ENCODE data around the gene MOSPD3. TPM values are rescaled to one million over a fixed set of nuclear protein-coding genes. Genes with fewer than 3 reads are reported as not detected.

Gene MOSPD3
- total RNA-seq, 2 donors from 2014 or later, result 16.4 to 16.5 TPM

GRCh38 chr7:100580466-100581283 lies 31.7 kb upstream of the MOSPD3 start:
- Mint-ChIP-seq H3K4me1 (peaks cover 22% of the 10 kb centered on the region), H3K4me3 (no peak overlapping the region), H3K36me3 (ENCODE audit: low read depth) (peaks cover 6% of the 10 kb centered on the region), H3K27me3 (no peaks in the 10 kb centered on the region), H3K27ac (no peak overlapping the region)
- no peaks in the 10 kb centered on the region for H3K9me3 ChIP-seq (ENCODE audit: control insufficient read depth, low read length, poor library complexity, severe bottlenecking)
- DNase-seq (no peak), ATAC-seq (no peak)

- Mint-ChIP-seq H3K27ac (peak overlapping the region; percentile 98), H3K36me3 (ENCODE audit: low read depth) (peaks cover 6% of the 10 kb centered on the region), H3K4me1 (peaks cover 25% of the 10 kb centered on the region), H3K27me3 (no peaks in the 10 kb centered on the region), H3K4me3 (peak overlapping the region; percentile 99)
- no peaks in the 10 kb centered on the region for H3K9me3 ChIP-seq (ENCODE audit: control insufficient read depth, low read length, poor library complexity, severe bottlenecking)
- DNase-seq, result no peak
- no peak for ATAC-seq
Observed at GRCh38 chr7:100582041-100582579, 30.2 kb upstream of the MOSPD3 start.

- no peaks in the 10 kb centered on the region for H3K27me3 Mint-ChIP-seq
- no peaks in the 10 kb centered on the region for H3K9me3 ChIP-seq (ENCODE audit: control insufficient read depth, low read length, poor library complexity, severe bottlenecking)
- H3K4me1 Mint-ChIP-seq, result peaks cover 25% of the 10 kb centered on the region
- DNase-seq (no peak), ATAC-seq (no peak)
- H3K36me3 Mint-ChIP-seq (ENCODE audit: low read depth), result peaks cover 6% of the 10 kb centered on the region
- H3K4me3 Mint-ChIP-seq, result peak overlapping the region; percentile 99
- H3K27ac Mint-ChIP-seq, result peak overlapping the region; percentile 98
Observed at GRCh38 chr7:100582650-100583049, 29.7 kb upstream of the MOSPD3 start.

GRCh38 chr7:100583132-100584053 lies 28.9 kb upstream of the MOSPD3 start:
- H3K9me3 ChIP-seq (ENCODE audit: control insufficient read depth, low read length, poor library complexity, severe bottlenecking), result no peaks in the 10 kb centered on the region
- Mint-ChIP-seq H3K4me3 (peak overlapping the region; percentile 99), H3K4me1 (peaks cover 25% of the 10 kb centered on the region), H3K36me3 (ENCODE audit: low read depth) (peaks cover 6% of the 10 kb centered on the region), H3K27me3 (no peaks in the 10 kb centered on the region), H3K27ac (peak overlapping the region; percentile 98)
- peak in 2 of 3 donors; percentile 28 to 41 for DNase-seq
- ATAC-seq, result peak; percentile 2

GRCh38 chr7:100584054-100584682 lies 28.2 kb upstream of the MOSPD3 start:
- peaks cover 6% of the 10 kb centered on the region for H3K36me3 Mint-ChIP-seq (ENCODE audit: low read depth)
- peaks cover 26% of the 10 kb centered on the region for H3K4me1 Mint-ChIP-seq
- DNase-seq (no peak), ATAC-seq (no peak)
- no peaks in the 10 kb centered on the region for H3K27me3 Mint-ChIP-seq
- peak overlapping the region; percentile 98 for H3K27ac Mint-ChIP-seq
- H3K9me3 ChIP-seq (ENCODE audit: control insufficient read depth, low read length, poor library complexity, severe bottlenecking), result no peaks in the 10 kb centered on the region
- peak overlapping the region; percentile 99 for H3K4me3 Mint-ChIP-seq

- DNase-seq, result no peak
- H3K27ac Mint-ChIP-seq, result peak overlapping the region; percentile 98
- H3K4me3 Mint-ChIP-seq, result peak overlapping the region; percentile 99
- H3K9me3 ChIP-seq (ENCODE audit: control insufficient read depth, low read length, poor library complexity, severe bottlenecking), result no peaks in the 10 kb centered on the region
- peaks cover 30% of the 10 kb centered on the region for H3K4me1 Mint-ChIP-seq
- ATAC-seq, result no peak
- peaks cover 6% of the 10 kb centered on the region for H3K36me3 Mint-ChIP-seq (ENCODE audit: low read depth)
- no peaks in the 10 kb centered on the region for H3K27me3 Mint-ChIP-seq
Observed at GRCh38 chr7:100584683-100585510, 27.4 kb upstream of the MOSPD3 start.

- no peaks in the 10 kb centered on the region for H3K9me3 ChIP-seq (ENCODE audit: control insufficient read depth, low read length, poor library complexity, severe bottlenecking)
- peaks cover 6% of the 10 kb centered on the region for H3K36me3 Mint-ChIP-seq (ENCODE audit: low read depth)
- H3K27me3 Mint-ChIP-seq, result no peaks in the 10 kb centered on the region
- H3K4me3 Mint-ChIP-seq, result peak within 1 kb of the TSS; percentile 99
- H3K4me1 Mint-ChIP-seq, result peaks cover 30% of the 10 kb centered on the region
- DNase-seq (peak; percentile 49 to 70 (median 69)), ATAC-seq (peak; percentile 32)
- peak within 1 kb of the TSS; percentile 98 for H3K27ac Mint-ChIP-seq
Observed at GRCh38 chr7:100585511-100586265, 26.7 kb upstream of the MOSPD3 start, which contains the start of gene LRCH4. TSS of gene LRCH4 (minus strand) at chr7:100586129. CDS start at chr7:100586100, 29 bp downstream.

- DNase-seq (peak; percentile 97 to 99 (median 98)), ATAC-seq (peak; percentile 85)
- Mint-ChIP-seq H3K36me3 (ENCODE audit: low read depth) (peaks cover 6% of the 10 kb centered on the region), H3K27ac (peak within 1 kb of the TSS; percentile 98), H3K27me3 (no peaks in the 10 kb centered on the region), H3K4me3 (peak within 1 kb of the TSS; percentile 99), H3K4me1 (peaks cover 30% of the 10 kb centered on the region)
- no peaks in the 10 kb centered on the region for H3K9me3 ChIP-seq (ENCODE audit: control insufficient read depth, low read length, poor library complexity, severe bottlenecking)
Observed at GRCh38 chr7:100586266-100587025, 25.9 kb upstream of the MOSPD3 start, which contains the start of gene FBXO24. TSS of gene FBXO24 (plus strand) at chr7:100586328. CDS start at chr7:100586626, 298 bp downstream.

- Mint-ChIP-seq H3K36me3 (ENCODE audit: low read depth) (peaks cover 6% of the 10 kb centered on the region), H3K27ac (no peak overlapping the region), H3K4me1 (peaks cover 21% of the 10 kb centered on the region), H3K4me3 (peak overlapping the region; percentile 76), H3K27me3 (no peaks in the 10 kb centered on the region)
- no peak for ATAC-seq
- DNase-seq, result no peak
- no peaks in the 10 kb centered on the region for H3K9me3 ChIP-seq (ENCODE audit: control insufficient read depth, low read length, poor library complexity, severe bottlenecking)
Observed at GRCh38 chr7:100588438-100588837, 23.9 kb upstream of the MOSPD3 start.

- peaks cover 15% of the 10 kb centered on the region for H3K4me1 Mint-ChIP-seq
- H3K27me3 Mint-ChIP-seq, result no peaks in the 10 kb centered on the region
- H3K27ac Mint-ChIP-seq, result no peak overlapping the region
- no peaks in the 10 kb centered on the region for H3K9me3 ChIP-seq (ENCODE audit: control insufficient read depth, low read length, poor library complexity, severe bottlenecking)
- ATAC-seq (no peak), DNase-seq (no peak)
- H3K4me3 Mint-ChIP-seq, result no peak overlapping the region
- peaks cover 6% of the 10 kb centered on the region for H3K36me3 Mint-ChIP-seq (ENCODE audit: low read depth)
Observed at GRCh38 chr7:100589341-100589947, 22.9 kb upstream of the MOSPD3 start.

Measured in T-helper 17 cell (primary cell).